HG02623 (cell line): ENCODE measurements around the gene MARCHF10.
"Not testable (repeated sequence)": the region's sequence is repeated elsewhere in the genome, so short reads cannot be mapped to it uniquely, and the experiment has no call there.

ENCODE experiments used
- ATAC-seq: cut with Tn5 transposase; IDR thresholded peaks from one replicate; pipeline ENCODE4 v1.9.1; 2021; ENCODE audit warnings: moderate library complexity; ENCODE audit not compliant: unreplicated experiment

Gene MARCHF10, protein sequence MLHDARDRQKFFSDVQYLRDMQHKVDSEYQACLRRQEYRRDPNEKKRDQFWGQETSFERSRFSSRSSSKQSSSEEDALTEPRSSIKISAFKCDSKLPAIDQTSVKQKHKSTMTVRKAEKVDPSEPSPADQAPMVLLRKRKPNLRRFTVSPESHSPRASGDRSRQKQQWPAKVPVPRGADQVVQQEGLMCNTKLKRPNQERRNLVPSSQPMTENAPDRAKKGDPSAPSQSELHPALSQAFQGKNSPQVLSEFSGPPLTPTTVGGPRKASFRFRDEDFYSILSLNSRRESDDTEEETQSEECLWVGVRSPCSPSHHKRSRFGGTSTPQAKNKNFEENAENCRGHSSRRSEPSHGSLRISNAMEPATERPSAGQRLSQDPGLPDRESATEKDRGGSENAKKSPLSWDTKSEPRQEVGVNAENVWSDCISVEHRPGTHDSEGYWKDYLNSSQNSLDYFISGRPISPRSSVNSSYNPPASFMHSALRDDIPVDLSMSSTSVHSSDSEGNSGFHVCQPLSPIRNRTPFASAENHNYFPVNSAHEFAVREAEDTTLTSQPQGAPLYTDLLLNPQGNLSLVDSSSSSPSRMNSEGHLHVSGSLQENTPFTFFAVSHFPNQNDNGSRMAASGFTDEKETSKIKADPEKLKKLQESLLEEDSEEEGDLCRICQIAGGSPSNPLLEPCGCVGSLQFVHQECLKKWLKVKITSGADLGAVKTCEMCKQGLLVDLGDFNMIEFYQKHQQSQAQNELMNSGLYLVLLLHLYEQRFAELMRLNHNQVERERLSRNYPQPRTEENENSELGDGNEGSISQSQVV

DNA sequence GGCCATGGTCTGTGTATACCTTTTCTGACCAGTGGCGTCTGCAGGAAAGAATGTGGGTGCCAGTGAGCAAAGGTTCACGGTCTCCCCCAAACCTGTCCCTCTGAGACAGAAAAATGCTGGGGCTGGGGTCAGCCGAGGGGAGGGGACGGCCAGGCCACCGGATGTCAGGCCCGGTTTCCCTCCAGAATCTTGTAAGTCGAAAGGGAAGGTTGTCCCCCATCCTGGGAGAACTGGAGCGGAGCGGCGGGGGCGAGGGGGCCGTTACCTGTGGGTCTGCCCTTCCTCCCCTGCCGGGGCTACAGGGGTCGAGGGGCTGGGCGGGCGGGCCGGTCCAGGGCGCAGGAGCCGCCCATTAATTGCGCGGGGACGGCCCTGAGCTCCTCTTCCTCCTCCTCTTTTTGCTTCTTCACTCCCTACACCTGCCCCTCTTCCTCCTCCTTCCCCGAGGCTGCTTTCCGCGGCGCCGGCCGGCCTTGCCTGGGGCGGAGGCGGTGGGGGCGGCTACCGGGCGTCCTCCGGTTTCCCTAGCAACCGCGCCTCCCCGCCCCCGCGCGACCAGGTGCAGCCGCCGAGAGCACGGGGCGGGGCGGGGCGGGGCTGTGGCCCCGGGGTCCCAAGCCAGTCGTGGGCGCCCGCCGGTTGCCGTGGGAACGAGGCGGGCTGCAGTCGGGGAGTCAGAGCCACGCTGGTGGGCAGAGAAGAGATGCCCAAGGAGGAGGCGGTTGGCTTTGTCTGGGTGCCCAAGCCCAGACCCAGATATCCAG, at the start of gene MARCHF10:
Gene MARCHF10 (minus strand): TSS at position 503 of the 764 bp plus-strand sequence. CDS start 6,579 bp downstream, outside the sequence.
- no peak for ATAC-seq

GRCh38 chr17:62857526-62857925, 49.4 kb upstream of the MARCHF10 start:
- ATAC-seq = no peak

DNA sequence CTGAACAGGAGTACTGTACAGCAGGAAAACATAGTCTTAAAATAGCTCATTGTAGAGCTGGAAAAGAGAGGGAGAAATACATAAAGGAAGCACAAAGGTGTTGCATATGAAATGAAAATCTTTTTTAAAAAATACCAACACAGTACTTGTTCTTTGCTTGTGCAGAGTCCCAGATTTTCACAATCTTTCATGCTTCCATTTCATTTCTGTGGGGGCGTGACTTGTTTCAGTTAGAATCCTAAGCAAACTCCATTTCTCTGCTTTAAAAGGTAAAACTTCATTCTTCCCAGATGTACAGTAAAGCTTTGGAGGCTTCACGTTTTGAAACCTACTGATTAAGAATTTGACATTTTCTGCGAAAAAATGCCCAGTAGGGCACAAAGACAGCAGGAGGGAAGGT, 48.5 kb upstream of the MARCHF10 start:
- ATAC-seq = no peak

DNA sequence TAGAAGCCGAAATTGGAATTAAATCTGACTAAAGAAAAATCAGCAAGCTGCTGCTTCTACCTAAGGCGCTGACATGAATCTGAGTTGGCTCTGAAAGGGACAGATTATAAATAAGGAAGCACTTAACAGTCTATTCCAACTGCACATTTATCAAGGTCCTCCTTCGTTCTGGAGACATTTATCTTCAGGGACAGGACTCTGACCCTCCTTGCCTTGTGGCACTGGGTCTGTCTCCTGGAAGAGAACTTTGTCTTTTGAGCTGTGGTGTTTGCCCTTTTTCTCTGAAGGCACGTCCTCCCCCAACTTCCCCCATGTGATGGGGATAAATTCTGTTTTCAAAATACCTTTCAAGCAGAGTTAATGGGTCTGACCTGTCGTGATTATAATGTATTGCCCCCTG, 47.0 kb upstream of the MARCHF10 start:
- ATAC-seq = no peak

DNA sequence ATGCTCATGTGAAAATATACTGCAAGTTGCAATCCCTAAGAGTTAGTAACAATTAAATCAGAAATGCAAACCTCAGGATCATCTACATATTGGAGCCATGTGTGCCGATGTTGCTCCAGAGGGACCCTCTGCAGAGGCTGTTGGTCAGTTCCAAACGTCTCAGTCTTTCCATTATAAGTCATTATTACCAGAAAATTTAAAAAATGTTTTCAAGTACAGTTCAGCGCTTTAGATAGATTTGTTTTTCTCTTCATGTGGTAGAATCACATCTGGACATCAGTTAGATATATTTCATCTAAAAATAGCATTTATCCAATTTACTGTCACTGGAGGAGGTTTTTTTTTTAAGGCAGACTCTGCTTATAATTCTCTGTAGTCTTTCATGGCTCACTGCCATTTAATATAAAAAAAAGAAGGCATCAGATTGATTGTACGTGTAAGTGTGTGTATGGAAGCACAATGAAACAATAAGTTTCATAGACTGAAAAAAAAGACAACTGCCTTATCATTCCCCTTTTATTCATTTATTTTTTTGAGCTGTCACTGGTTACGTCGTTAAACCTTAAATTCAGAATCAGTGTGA, 46.1 kb upstream of the MARCHF10 start:
- no peak for ATAC-seq

DNA sequence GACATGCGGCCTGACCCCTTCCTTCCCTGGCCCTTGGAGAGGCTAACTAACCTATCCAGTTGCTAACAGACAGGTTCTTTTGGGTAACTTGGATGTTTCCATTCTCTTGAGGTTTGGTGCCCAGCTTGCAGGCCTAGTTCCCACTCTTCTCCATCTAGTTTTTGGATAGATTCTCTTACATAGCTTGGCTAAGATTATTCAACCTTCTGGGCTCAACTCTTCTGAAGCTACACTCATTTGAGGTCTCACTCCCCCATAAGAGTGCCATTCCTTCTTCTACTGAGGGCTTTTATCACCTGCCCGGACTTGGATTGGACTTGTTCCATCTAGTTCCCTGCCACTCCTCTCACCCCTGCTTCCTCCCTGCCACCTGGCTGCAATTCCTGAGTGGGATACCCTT, 44.1 kb upstream of the MARCHF10 start:
- ATAC-seq = no peak

GRCh38 chr17:62849591-62850415, 41.7 kb upstream of the MARCHF10 start:
- ATAC-seq = not testable (repeated sequence)

DNA sequence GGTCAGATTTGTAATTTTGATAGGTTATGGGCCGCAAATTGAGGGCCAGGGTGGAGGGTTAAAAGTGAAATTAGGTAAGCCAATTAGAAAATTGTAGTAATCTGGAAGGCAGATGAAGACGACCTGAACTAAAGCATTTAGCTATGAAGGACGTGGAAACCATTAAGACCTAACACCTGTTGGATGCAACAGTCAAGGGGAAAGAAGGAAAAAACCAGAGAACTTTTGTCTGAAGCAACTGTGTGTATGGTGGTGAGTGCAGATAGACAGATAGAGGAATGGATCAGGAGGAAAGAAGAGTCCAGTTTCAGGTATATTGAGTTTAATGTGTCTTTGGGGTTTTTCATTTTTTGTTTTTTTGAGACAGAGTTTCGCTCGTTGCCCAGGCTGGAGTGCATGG, 40.2 kb upstream of the MARCHF10 start:
- ATAC-seq = no peak

GRCh38 chr17:62847426-62847825, 39.3 kb upstream of the MARCHF10 start:
- ATAC-seq = no peak

- no peak for ATAC-seq
Observed at GRCh38 chr17:62840871-62841270, 32.8 kb upstream of the MARCHF10 start.

- not testable (repeated sequence) for ATAC-seq
Observed at GRCh38 chr17:62833816-62834215, 25.7 kb upstream of the MARCHF10 start.

DNA sequence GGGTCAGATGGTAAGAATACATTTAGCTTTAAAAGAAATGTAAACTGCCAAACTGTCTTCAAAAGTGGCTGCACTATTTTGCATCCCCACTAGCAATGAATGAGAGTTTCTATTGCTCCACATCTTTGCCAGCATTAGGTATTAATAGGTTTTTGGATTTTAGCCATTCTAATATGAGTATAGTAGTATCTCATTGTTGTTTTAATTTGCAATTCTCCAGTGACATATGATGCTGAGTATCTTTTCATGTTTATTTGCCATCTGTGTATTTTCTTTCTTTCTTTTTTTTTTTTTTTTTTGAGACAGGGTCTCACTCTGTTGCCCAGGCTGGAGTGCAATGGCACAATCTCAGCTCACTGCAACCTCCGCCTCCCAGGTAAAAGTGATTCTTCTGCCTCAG, 24.3 kb upstream of the MARCHF10 start:
- no peak for ATAC-seq

GRCh38 chr17:62831066-62831465, 23.0 kb upstream of the MARCHF10 start:
- ATAC-seq = not testable (repeated sequence)

DNA sequence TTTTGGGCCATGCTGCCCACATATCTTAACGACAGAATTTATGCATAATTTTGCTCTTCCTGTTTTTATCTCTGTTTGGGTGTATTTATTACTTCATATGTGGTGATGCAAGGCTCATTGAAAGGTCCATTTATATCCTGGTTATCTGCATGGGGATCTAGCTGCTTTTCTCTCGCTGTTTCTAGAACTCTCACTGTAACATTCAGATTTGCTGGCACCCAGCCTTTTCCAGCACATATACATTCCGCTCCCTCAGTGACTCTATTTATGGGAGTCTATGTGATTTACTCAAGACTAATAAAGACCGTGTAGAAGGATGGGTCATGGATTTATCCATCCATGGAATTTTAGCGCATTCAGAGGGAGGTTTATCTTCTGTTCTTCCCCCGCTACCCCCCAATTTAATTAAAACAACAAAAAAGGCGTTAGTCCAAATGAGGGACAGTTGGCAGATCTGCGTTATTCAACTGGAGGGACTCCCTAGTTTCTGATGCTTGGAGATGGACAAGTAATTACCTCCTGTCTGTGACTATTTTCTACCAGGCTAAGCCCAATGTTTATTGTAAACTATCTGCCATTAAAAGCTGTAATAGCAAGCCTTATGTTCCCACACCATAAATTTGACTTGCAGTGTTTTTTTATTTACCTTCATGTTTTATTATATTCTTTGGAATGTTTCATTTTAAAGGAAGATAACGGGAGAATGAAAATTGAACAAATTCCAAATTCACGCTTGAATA, 19.8 kb upstream of the MARCHF10 start:
- ATAC-seq = no peak

DNA sequence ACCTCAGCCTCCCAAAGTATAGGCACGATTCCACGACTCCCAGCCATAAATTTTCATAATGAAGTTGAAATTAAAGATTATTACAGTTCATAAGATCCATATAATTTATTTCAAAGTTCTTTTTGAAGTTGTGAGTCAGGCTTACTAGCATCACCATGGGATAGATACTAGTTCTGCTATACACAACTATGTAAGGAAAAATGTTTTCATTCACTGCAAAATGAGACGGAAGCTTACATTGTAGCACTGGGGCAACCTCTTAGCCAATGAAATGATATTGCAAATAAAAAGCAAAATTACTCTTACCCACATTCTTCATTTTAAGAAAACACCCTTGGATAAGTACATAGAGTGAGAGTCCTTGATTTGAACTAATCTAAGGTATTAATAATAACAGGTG, 18.8 kb upstream of the MARCHF10 start:
- no peak for ATAC-seq

- ATAC-seq = no peak
Observed at GRCh38 chr17:62825182-62825581, 17.1 kb upstream of the MARCHF10 start.

DNA sequence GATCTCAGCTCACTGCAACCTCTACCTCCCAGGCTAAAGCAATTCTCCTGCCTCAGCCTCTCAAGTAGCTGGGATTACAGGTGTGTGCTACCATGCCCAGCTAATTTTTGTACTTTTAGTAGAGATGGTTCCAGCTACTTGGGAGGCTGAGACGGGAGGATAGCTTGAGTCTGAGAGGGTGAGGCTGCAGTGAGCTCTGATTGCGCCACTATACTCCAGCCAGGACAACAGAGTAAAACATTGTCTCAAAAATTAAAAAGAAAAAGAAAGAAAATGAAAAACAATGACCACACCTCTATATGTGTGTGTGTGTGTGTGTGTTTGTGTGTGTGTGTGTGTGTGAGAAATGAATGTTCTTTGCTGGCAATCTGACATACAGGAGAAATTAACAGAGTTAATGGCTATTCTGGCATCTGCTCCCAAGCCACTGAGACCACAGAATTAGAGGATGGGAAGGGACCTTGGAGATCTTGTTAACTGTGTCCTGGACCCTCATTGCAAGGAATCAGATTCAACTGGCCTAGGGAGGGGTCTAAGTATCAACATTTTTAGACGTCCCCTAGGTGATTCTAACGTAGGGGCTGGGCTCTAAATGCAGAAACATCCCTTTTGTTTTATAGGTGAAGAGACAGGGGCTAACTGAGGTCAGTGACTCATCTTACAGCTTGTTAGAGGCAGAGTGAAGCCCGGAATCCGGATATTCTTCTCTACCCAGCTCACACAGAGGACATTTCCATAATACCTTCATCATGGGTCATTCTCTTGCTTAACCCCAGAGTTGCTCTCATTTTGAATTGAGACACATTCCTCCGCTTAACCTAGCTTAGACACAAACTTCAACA, 16.4 kb upstream of the MARCHF10 start:
- ATAC-seq = no peak

GRCh38 chr17:62823111-62823893, 15.2 kb upstream of the MARCHF10 start:
- no peak for ATAC-seq
